GM12874 (cell line): Measurements from ENCODE around the gene TSR3.

Source experiments
- TF ChIP-seq, protein P1 (sequence below): IDR thresholded peaks from 2 replicates; pipeline ENCODE4 v1.5.1; 2011; ENCODE audit warnings: low read depth, mild to moderate bottlenecking, control low read depth, low read length, moderate library complexity; ENCODE audit not compliant: insufficient read depth

TSR3 gene

DNA sequence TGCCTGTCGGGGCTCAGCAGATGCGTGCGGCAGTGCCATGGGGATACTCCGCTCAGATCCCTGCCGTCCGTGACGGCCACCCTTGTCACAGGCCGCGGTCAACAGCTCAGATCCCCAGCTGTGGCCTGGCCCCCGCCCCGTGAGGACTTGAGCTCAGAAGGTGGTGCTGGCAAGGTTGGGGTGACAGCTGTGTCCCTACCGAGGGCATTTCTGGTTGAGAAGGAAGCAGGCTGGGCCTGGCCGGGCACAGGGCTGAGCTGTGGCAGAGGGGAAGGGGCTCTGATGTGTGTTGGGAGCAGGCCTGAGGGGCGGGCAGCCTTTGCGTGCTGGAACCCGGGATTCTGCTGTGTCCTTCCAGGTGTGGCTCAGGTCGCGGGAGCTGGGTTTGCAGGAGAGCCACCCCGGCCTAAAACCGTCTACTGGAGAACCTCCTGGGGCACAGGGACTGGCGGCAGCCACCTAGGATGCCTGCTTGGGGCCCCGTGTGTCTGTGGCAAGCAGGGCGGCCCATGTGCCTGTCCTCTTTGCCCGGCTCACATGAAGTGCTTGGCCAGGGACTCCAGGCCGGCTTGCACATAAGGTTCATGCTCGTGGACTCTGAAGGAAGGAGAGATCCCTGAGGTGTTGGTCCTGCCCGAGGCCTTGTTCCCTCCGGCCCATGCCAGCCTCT is 37.1 kb downstream of the TSR3 start:
- TF ChIP-seq, protein P1, sequence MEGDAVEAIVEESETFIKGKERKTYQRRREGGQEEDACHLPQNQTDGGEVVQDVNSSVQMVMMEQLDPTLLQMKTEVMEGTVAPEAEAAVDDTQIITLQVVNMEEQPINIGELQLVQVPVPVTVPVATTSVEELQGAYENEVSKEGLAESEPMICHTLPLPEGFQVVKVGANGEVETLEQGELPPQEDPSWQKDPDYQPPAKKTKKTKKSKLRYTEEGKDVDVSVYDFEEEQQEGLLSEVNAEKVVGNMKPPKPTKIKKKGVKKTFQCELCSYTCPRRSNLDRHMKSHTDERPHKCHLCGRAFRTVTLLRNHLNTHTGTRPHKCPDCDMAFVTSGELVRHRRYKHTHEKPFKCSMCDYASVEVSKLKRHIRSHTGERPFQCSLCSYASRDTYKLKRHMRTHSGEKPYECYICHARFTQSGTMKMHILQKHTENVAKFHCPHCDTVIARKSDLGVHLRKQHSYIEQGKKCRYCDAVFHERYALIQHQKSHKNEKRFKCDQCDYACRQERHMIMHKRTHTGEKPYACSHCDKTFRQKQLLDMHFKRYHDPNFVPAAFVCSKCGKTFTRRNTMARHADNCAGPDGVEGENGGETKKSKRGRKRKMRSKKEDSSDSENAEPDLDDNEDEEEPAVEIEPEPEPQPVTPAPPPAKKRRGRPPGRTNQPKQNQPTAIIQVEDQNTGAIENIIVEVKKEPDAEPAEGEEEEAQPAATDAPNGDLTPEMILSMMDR, result no peak

DNA sequence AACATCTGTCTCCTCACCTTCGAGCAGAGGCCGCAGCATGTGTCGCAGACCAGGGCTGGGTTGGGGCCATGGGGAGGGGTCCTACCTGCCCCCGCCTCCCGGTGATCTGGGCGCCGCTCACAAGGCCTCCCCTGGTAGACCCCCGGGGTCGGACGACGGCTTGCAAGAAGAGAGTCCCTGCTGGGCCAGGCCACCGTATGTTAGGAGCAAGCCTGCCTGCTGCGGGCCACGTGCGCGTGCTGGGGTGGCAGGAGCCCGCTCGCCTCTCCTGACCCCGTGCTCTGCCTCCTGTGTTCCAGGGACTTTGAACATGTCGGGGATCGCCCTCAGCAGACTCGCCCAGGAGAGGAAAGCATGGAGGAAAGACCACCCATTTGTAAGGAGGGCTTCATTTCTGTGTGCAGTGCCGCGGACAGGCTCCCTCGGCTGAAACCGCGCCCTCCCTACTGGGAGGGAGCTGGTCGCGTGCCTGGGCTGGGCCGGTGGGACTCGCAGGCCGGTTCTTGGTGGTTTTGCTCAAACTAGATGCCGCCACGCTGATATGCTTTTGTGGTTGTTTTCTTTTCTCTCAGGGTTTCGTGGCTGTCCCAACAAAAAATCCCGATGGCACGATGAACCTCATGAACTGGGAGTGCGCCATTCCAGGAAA is 37.8 kb downstream of the TSR3 start:
- TF ChIP-seq, protein P1, result no peak

DNA sequence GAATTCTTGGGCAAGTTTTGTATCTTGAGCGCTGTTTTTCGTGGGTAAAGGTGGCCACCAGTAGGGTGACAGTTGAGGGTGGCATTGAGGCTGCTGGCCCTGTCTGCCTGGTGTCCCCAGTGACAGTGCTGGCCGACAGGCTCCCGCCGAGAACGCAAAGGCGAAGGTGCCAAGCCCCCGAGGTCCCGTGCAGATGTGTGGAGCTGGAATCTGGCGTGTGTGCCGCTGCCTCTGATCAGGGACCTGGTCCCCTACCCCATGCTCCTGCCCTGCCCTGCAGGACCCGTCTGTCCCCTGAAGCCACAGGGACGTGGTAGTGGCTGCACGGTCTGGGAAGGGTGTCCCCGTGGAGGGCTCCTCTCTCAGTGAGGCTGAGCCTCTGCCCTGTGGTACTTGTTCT is 38.8 kb downstream of the TSR3 start:
- TF ChIP-seq, protein P1, result no peak

DNA sequence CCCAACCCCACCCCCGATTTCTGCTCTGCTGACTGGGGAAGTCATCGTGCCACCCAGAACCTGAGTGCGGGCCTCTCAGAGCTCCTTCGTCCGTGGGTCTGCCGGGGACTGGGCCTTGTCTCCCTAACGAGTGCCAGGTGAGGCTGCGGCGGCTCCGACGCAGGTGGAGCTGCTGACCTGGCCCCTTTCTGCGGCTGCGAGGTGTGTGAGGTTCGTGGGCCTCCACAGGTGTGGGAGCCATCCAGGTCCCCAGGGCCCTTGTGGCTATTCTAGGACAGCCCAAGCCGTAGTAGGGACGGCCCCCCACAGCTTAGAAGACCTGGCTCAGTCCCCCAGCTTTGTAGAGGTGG is 39.2 kb downstream of the TSR3 start:
- TF ChIP-seq, protein P1, result no peak

DNA sequence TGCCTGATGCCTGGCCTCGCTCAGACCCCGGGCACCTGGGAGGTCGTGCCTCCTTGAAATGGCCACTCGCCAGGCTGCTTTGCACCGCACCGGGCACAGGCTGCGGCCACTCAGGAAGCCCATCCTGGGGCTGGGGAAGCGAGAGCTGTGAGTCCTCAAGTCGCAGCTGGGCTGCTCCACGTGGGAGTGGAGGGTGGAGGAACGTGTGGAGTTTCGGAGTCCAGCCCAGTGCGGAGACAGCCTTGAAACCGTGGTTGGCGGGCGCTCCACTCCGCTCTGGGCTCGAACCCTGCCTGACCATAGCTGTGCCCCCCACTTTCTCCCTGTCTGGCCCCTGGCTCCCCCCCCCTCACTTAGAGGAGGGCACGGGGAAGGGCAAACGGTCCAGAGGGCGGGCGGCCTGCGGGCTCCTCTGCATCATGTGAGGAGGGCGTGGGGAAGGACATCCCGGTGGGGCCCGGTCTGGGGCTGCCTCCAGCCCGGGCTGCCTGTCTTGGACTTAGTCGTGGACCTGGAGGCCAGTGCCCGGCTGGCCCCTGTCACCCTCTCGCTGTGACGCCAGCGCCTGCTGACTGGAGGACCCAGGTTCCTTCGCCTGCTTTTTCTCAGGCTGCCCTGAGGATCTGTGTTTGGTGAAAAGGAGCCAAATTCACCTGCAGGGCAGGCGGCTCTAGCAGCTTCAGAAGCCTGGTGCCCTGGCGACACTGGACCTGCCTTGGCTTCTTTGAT is 39.8 kb downstream of the TSR3 start:
- TF ChIP-seq, protein P1, result no peak

DNA sequence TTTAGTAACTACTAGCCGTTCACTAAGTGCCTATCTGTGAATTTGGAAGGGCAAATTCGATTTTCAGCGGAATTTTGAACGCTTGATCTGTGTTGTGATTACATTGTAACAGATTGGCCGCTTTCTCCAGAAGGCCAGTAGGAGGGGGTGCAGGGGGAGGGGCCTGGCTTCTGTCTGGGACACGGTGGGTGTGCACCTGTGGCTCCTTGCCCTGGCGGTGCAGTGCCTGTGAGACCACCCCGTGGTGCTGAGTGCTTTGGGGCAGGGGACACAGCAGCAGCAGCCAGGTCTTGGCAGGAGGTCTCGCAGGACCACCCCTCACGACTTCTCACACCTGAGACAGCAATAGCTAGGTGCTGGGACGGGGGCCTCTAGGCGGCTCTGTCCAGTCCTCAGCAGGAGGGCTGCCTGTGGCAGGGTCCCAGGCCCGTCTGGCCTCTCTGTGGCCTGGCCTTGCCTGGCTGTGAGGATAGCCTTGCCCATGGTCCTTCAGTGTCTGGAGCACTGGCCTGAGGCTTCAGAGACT is 40.4 kb downstream of the TSR3 start:
- TF ChIP-seq, protein P1, result no peak

DNA sequence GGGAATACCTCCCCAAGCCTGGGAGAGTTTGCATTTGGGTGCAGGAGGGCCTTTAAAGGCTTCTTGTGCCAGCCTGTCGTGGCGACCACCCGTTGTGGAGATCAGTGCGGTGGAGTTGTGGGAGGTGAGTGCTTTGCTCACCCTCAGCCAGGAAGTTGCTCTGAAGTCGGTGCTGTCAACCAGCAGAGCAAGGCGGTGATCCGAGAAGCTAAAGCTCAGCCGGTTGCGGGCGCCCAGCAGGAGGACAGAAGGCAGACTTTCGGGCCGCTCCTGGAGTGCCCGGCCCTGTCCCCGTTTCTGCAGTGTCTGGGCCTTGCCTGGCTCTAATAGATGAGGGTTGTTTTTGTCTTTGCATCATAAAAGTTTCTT is 40.9 kb downstream of the TSR3 start:
- TF ChIP-seq, protein P1, result no peak
